Left ventricle myocardium inferior (tissue), 1 donor: ENCODE results near the gene DHPS. TPM values are rescaled to one million over a fixed set of nuclear protein-coding genes. Genes with fewer than 3 reads are reported as not detected.

Source experiments
- DNase-seq: peaks from one replicate; pipeline ENCODE4 v3.0.0-alpha.2; 2020
- H3K27ac ChIP-seq: fragments of 200-600 bp; replicated peaks from 2 replicates; pipeline ENCODE4 v1.8.0; 2021
- H3K27me3 ChIP-seq: fragments of 200-600 bp; 2 replicates; pipeline ENCODE4 v1.8.0; 2021; ENCODE audit warnings: low read depth
- H3K36me3 ChIP-seq: fragments of 200-600 bp; 2 replicates; pipeline ENCODE4 v1.8.0; 2021
- H3K4me1 ChIP-seq: fragments of 200-600 bp; 2 replicates; pipeline ENCODE4 v1.8.0; 2021
- H3K4me3 ChIP-seq: fragments of 200-600 bp; 2 replicates; pipeline ENCODE4 v1.8.0; 2021; ENCODE audit warnings: mild to moderate bottlenecking, moderate library complexity
- H3K9me3 ChIP-seq: fragments of 200-600 bp; replicated peaks from 2 replicates; pipeline ENCODE4 v1.8.0; 2021
- intact Hi-C: fragments of 100-400 bp; cut with micrococcal nuclease; formaldehyde crosslinking; loops from one replicate; pipeline ENCODE4 v1.11.0; 2022
- total RNA-seq: library from RNA; stranded (reverse); fragmentation: NEBNext Ultra II Directional; extraction: Animal tissue kit (Norgen Biotek cat#: 25700); gene quantifications from one replicate; pipeline ENCODE4 v1.2.1, GENCODE V29; 2021
- TF ChIP-seq, protein P1 (sequence below): fragments of 200-600 bp; IDR thresholded peaks from 2 replicates; pipeline ENCODE4 v1.8.0; 2021; ENCODE audit warnings: antibody characterized with exemption, mild to moderate bottlenecking, borderline replicate concordance
- donor health status: DM: no; HTN: yes; CAD: no; lungs with severe emphysema.

DHPS gene
- total RNA-seq, 1 donor from 2014 or later: 50.8 TPM

DNA sequence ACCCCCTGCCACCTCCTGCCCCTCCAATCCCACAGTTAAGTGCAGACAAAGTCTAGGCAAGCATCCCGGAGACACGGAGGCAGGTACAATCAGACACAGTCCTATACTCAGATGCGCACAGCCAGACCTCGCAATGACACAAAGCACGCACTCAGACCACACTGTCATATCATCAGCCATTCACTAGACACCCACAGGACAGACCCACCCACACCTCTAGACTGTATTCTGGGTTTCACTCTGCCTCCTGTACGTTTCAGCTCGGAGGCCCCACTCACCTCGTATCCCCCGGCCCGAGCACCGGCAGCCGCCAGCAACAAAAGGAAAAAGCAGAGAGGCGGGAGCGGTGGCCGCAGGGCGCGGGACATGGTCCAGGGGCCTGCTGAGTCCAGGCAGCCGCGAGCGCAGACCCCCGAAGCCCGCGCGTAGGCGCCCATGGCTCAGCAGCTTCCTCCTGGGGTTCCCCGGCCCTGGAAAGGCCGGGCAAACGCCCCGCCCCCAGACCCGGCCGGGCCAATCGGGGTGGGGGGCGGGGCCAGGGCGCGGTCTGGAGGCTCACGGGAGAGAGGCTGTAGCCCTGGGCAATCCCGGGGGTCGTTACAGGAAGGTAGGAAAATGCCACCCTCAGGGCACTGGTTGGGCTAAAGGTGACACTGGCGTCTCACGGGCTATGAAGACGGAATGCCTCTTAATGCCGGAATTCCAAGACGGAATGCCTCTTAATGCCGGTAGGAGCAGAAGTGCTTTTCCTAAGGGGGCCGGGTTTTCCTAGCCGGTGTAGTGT lies 15.2 kb downstream of the DHPS start, which contains the start of the genes MAN2B1 and WDR83:
TSS of gene MAN2B1 (minus strand) at position 478 of the 784 bp plus-strand sequence. CDS start at position 437, 41 bp downstream.
TSS of gene WDR83 (plus strand) at position 543 of the 784 bp plus-strand sequence. CDS start 2,984 bp downstream, outside the sequence.
- H3K9me3 ChIP-seq: no peaks in the 10 kb centered on the region
- H3K4me3 ChIP-seq: peak within 1 kb of the TSS; percentile 92
- peaks cover 52% of the 10 kb centered on the region for H3K4me1 ChIP-seq
- no peaks in the 10 kb centered on the region for H3K27me3 ChIP-seq
- peak within 1 kb of the TSS; percentile 83 for H3K27ac ChIP-seq
- TF ChIP-seq, protein P1, sequence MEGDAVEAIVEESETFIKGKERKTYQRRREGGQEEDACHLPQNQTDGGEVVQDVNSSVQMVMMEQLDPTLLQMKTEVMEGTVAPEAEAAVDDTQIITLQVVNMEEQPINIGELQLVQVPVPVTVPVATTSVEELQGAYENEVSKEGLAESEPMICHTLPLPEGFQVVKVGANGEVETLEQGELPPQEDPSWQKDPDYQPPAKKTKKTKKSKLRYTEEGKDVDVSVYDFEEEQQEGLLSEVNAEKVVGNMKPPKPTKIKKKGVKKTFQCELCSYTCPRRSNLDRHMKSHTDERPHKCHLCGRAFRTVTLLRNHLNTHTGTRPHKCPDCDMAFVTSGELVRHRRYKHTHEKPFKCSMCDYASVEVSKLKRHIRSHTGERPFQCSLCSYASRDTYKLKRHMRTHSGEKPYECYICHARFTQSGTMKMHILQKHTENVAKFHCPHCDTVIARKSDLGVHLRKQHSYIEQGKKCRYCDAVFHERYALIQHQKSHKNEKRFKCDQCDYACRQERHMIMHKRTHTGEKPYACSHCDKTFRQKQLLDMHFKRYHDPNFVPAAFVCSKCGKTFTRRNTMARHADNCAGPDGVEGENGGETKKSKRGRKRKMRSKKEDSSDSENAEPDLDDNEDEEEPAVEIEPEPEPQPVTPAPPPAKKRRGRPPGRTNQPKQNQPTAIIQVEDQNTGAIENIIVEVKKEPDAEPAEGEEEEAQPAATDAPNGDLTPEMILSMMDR: no peak
- peak; percentile 82 for DNase-seq
- intact Hi-C loops: no loop called here
- peaks cover 41% of the 10 kb centered on the region for H3K36me3 ChIP-seq

DNA sequence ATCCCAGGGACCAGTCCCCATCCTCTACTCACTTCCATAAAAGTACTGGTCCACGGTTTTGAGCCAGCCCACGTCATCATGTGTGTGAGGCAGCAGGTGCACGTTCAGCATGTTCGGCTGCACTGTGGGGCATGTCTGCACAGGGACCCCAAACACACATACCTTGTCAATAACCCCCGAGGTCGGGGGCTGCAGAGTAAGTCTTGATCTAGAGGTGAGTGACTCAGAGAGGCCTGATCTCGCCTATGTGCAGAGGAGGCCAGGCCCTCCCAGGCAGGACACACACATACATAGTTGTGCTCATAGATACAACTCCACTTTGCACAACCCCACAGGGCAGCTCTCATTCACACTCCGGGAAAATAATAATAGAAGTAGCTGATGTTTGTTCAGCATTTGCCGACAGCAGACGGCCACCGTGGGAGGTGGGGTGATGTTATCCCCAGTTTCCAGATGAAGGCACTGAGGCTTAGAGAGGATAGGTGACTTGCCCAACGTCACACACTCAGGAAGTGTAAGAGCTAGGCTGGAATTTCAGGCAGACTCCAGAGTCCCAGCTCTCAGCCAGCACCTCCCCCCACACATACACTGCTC lies 15.9 kb downstream of the DHPS start:
- Histone ChIP-seq H3K27me3 (no peaks in the 10 kb centered on the region), H3K4me3 (peak overlapping the region; percentile 92), H3K36me3 (peaks cover 48% of the 10 kb centered on the region), H3K4me1 (peaks cover 52% of the 10 kb centered on the region), H3K27ac (peak overlapping the region; percentile 83), H3K9me3 (no peaks in the 10 kb centered on the region)
- intact Hi-C loops: no loop called here
- TF ChIP-seq, protein P1: no peak
- DNase-seq: no peak

DNA sequence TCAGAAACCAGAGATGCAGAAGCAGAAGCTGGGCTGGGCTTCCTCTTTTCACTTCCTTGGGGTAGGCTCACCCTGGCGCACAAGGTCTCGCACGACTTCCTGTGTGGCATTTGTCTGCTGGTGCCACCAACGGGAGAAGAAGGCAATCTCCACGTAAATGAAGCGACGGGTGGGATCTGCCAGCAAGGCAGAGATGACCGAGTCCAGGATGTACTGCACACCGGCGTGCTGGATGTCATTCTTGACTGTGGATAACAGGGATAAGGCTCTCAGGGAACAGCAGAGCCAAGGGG lies 16.5 kb downstream of the DHPS start:
- TF ChIP-seq, protein P1: no peak
- intact Hi-C loops: no loop called here
- Histone ChIP-seq H3K27me3 (no peaks in the 10 kb centered on the region), H3K4me1 (peaks cover 47% of the 10 kb centered on the region), H3K27ac (no peak overlapping the region), H3K9me3 (no peaks in the 10 kb centered on the region), H3K36me3 (peaks cover 53% of the 10 kb centered on the region), H3K4me3 (peak overlapping the region; percentile 92)
- DNase-seq: peak; percentile 55

DNA sequence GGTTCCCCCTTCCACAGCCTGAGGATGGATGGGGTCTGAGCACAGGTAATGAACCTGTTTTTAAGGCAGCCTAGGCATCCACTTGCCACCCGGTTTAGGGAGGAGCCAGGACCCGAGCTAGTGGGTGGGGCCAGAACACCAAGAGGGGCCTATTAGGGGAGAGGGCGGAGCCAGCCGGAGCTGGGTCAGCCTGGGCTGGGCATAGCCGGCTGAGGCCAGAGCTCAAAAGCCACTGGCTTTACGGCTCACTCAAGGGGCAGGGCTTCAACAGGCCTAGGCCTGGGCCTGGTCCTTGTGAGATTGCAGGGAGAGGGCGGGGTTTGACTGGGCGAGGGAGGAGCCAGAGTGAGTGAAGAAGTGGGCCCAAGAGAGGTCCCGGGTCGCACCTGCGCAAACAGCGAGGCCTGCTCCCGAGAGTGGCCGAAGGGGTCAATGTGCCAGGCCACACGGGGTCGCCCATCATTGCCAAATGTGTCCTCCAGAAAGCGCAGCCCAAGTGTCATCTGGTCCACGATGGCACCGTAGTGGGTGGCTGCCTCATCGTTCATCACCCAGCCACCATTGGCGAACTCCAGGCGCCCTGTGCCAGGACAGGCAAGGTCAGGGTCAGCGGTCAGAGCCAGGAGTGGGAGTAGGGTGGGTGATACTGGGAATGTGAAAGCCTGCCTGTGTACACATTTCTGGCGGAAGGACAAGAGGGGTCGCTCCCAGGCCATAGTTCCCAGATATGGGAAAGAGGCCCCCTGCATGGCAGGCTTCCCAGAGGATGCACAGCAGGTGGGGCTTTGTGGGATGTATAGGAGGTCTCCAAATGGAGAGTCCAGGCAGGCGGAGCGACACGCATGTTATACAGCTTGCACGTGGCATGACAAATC lies 17.0 kb downstream of the DHPS start:
- peaks cover 59% of the 10 kb centered on the region for H3K36me3 ChIP-seq
- H3K27me3 ChIP-seq: no peaks in the 10 kb centered on the region
- H3K4me1 ChIP-seq: peaks cover 41% of the 10 kb centered on the region
- no peaks in the 10 kb centered on the region for H3K9me3 ChIP-seq
- intact Hi-C loops: no loop called here
- no peak for DNase-seq
- H3K4me3 ChIP-seq: no peak overlapping the region
- TF ChIP-seq, protein P1: no peak
- H3K27ac ChIP-seq: no peak overlapping the region

DNA sequence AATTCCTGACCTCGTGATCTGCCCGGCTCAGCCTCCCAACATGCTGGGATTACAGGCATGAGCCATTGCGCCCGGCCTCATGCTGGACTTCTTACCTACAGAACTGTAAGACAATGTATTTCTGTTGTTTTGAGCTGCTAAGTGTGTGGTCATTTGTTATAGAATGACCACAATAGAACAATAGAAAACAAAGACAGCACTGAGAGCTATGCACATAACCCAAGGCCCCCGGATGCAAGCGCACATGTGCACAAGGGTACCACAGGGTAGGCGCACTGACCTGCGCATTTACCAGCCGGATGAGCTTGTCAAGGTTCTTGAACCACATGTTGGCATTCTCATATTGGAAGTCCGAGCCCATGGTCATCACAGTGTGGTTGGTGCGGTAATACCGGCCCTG lies 20.7 kb downstream of the DHPS start:
- peaks cover 7% of the 10 kb centered on the region for H3K4me1 ChIP-seq
- H3K36me3 ChIP-seq: peaks cover 84% of the 10 kb centered on the region
- no peak for DNase-seq
- intact Hi-C loops: no loop called here
- TF ChIP-seq, protein P1: no peak
- H3K9me3 ChIP-seq: no peaks in the 10 kb centered on the region
- no peaks in the 10 kb centered on the region for H3K27me3 ChIP-seq
- no peak overlapping the region for H3K4me3 ChIP-seq
- H3K27ac ChIP-seq: no peak overlapping the region
